PC-3 (cell line): Measurements from ENCODE around the gene NR4A3. TPM values are rescaled to one million over a fixed set of nuclear protein-coding genes. Genes with fewer than 3 reads are reported as not detected.
"Not testable (repeated sequence)": the region's sequence is repeated elsewhere in the genome, so short reads cannot be mapped to it uniquely, and the experiment has no call there.

Experiments used
- ATAC-seq: fragments of 200-7000 bp; cut with Tn5 transposase; 2 replicates; pipeline ENCODE4 v1.9.1; 2020; ENCODE audit warnings: mild to moderate bottlenecking, moderate library complexity
- BruUV-seq: library from RNA; stranded (reverse); fragments of 400-500 nt; replicated peaks from 2 replicates; lab custom pipeline; 2021; lab: Mats Ljungman, UMichigan
- CTCF ChIA-PET: fragments of 300-600 bp; sonication (Branson Sonifier 250); formaldehyde crosslinking; loops from one replicate; lab custom pipeline; 2022; ENCODE audit warnings: antibody characterized with exemption; lab: Charles Lee
- POLR2A ChIA-PET: fragments of 300-600 bp; sonication (Branson Sonifier 250); formaldehyde crosslinking; loops from one replicate; lab custom pipeline; 2022; ENCODE audit warnings: antibody characterized with exemption; ENCODE audit not compliant: unreplicated experiment; lab: Charles Lee
- DNase-seq: peaks from one replicate; pipeline ENCODE4 v3.0.0-alpha.2; 2015
- H2AFZ ChIP-seq: fragments of 300-600 bp; sonication (generic); 2 replicates; pipeline ENCODE4 v1.6.0; 2016; ENCODE audit warnings: antibody characterized with exemption, low read length
- H3F3A ChIP-seq: fragments of 300-600 bp; sonication (generic); one replicate; pipeline ENCODE4 v1.6.0; 2017; ENCODE audit warnings: antibody characterized with exemption, low read length, control low read depth, mild to moderate bottlenecking; ENCODE audit not compliant: unreplicated experiment
- H3K27ac ChIP-seq: fragments of 300-600 bp; sonication (generic); 2 replicates; pipeline ENCODE4 v1.5.1; 2016; ENCODE audit warnings: mild to moderate bottlenecking, low read length
- H3K27me3 ChIP-seq: fragments of 300-600 bp; sonication (generic); 2 replicates; pipeline ENCODE4 v1.6.1; 2016; ENCODE audit warnings: low read length, mixed read lengths
- H3K36me3 ChIP-seq: fragments of 300-600 bp; sonication (generic); 2 replicates; pipeline ENCODE4 v1.6.1; 2016; ENCODE audit warnings: low read depth, mixed run types, low read length, mixed read lengths
- H3K4me1 ChIP-seq: fragments of 300-600 bp; sonication (generic); 2 replicates; pipeline ENCODE4 v1.5.1; 2016; ENCODE audit warnings: low read length; ENCODE audit not compliant: insufficient read depth
- H3K4me2 ChIP-seq: fragments of 300-600 bp; sonication (generic); 2 replicates; pipeline ENCODE4 v1.6.0; 2016; ENCODE audit warnings: low read length
- H3K4me3 ChIP-seq: fragments of 300-600 bp; sonication (generic); 2 replicates; pipeline ENCODE4 v1.5.1; 2016; ENCODE audit warnings: mild to moderate bottlenecking, low read length, mixed read lengths
- H3K79me2 ChIP-seq: fragments of 300-600 bp; sonication (generic); 2 replicates; pipeline ENCODE4 v1.6.1; 2017; ENCODE audit warnings: low read length, mixed read lengths
- H3K9ac ChIP-seq: fragments of 300-600 bp; sonication (generic); 2 replicates; pipeline ENCODE4 v1.6.0; 2016; ENCODE audit warnings: mild to moderate bottlenecking, low read length
- H3K9me2 ChIP-seq: fragments of 300-600 bp; sonication (generic); replicated peaks from 2 replicates; pipeline ENCODE4 v1.6.1; 2016; ENCODE audit warnings: mixed run types, low read length, mixed read lengths
- H3K9me3 ChIP-seq: fragments of 300-600 bp; sonication (generic); 2 replicates; pipeline ENCODE4 v1.6.1; 2016; ENCODE audit warnings: low read length, mixed read lengths
- H4K20me1 ChIP-seq: fragments of 300-600 bp; sonication (generic); 2 replicates; pipeline ENCODE4 v1.6.1; 2016; ENCODE audit warnings: low read length, mixed read lengths
- EZH2 ChIP-seq: fragments of 300-600 bp; sonication (generic); IDR thresholded peaks from one replicate; pipeline ENCODE4 v1.6.1; 2017; ENCODE audit warnings: antibody characterized with exemption, mild to moderate bottlenecking, low read length; ENCODE audit not compliant: unreplicated experiment
- EZH2phosphoT487 ChIP-seq: fragments of 300-600 bp; sonication (generic); IDR thresholded peaks from 2 replicates; pipeline ENCODE4 v1.6.1; 2018; ENCODE audit warnings: mild to moderate bottlenecking, antibody characterized with exemption, low read length, borderline replicate concordance
- intact Hi-C: fragments of 100-400 bp; cut with micrococcal nuclease; formaldehyde crosslinking; loops from 2 replicates; pipeline ENCODE4 v1.9.0; 2023
- total RNA-seq: library from RNA; depleted of rRNA; stranded (reverse); fragments of >200 nt; gene quantifications from 2 replicates; pipeline ENCODE4 v1.2.3, GENCODE V29; 2014
- TF ChIP-seq, protein P1 (sequence below): fragments of 300-600 bp; sonication (generic); conservative IDR thresholded peaks from 2 replicates; pipeline ENCODE4 v1.5.1; 2017; ENCODE audit warnings: antibody characterized with exemption, low read depth, mild to moderate bottlenecking, low read length

The NR4A3 gene
- total RNA-seq, 1 experiment from 2014 or later = 0.77 TPM

DNA sequence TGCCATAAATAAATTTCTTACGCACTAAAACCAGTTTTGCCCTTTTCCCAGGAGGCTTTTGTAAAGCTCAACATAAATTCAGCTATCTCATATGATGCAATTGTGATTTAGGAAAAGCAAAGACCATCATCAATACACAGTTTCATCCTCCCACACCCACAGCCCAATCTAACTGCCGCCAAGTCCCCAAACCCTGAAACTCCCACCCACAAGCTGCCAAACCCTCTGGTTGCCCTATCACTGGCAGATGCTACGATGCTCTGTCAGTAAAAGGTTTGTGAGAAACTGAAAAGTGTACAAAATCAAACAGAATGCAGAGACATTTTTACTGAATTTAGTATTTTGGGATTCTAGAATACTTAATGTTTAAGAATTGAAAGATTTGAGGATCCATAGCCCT lies 42.8 kb upstream of the NR4A3 start:
- Histone ChIP-seq H3K9me3 (no peaks in the 10 kb centered on the region), H3F3A (no peaks in the 10 kb centered on the region), H3K27ac (no peak overlapping the region), H3K4me1 (peaks cover 6% of the 10 kb centered on the region), H3K9me2 (no peaks in the 10 kb centered on the region), H4K20me1 (no peaks in the 10 kb centered on the region), H3K79me2 (no peaks in the 10 kb centered on the region), H3K9ac (no peak overlapping the region), H3K4me3 (no peak overlapping the region), H2AFZ (no peak overlapping the region), H3K36me3 (no peaks in the 10 kb centered on the region), H3K27me3 (no peaks in the 10 kb centered on the region), H3K4me2 (no peak overlapping the region)
- DNase-seq (no peak), ATAC-seq (no peak)
- ChIA-PET POLR2A (no interaction called here), CTCF (no interaction called here)
- intact Hi-C loops = no loop called here
- TF ChIP-seq EZH2phosphoT487 = no peak
- TF ChIP-seq, protein P1, sequence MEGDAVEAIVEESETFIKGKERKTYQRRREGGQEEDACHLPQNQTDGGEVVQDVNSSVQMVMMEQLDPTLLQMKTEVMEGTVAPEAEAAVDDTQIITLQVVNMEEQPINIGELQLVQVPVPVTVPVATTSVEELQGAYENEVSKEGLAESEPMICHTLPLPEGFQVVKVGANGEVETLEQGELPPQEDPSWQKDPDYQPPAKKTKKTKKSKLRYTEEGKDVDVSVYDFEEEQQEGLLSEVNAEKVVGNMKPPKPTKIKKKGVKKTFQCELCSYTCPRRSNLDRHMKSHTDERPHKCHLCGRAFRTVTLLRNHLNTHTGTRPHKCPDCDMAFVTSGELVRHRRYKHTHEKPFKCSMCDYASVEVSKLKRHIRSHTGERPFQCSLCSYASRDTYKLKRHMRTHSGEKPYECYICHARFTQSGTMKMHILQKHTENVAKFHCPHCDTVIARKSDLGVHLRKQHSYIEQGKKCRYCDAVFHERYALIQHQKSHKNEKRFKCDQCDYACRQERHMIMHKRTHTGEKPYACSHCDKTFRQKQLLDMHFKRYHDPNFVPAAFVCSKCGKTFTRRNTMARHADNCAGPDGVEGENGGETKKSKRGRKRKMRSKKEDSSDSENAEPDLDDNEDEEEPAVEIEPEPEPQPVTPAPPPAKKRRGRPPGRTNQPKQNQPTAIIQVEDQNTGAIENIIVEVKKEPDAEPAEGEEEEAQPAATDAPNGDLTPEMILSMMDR = no peak
- TF ChIP-seq EZH2 = no peak
- no TSS peak for BruUV-seq

DNA sequence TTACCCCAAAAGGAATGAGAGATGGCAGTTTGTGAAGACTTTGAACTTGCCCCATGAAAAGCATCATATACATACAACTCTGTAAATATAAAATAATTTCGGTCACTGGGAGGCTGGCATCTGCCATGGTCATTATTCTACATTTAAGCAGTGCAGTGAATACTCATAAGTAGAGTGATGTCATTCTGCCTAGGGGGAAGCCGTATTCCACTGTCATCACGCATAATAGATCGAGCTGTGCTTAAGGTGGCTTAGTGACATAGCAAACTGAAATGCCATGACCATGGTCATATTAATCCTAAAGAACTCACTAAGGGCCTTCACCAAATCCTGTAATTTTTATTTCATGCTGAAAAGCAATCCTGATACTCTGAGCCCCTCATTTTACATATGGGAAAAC lies 42.4 kb upstream of the NR4A3 start:
- Histone ChIP-seq H3K4me2 (no peak overlapping the region), H3K9me2 (no peaks in the 10 kb centered on the region), H3K36me3 (no peaks in the 10 kb centered on the region), H3F3A (no peaks in the 10 kb centered on the region), H3K4me1 (peaks cover 6% of the 10 kb centered on the region), H2AFZ (no peak overlapping the region), H3K27me3 (no peaks in the 10 kb centered on the region), H3K4me3 (no peak overlapping the region), H3K27ac (no peak overlapping the region), H4K20me1 (no peaks in the 10 kb centered on the region), H3K9me3 (no peaks in the 10 kb centered on the region), H3K9ac (no peak overlapping the region), H3K79me2 (no peaks in the 10 kb centered on the region)
- POLR2A ChIA-PET = no interaction called here
- BruUV-seq = no TSS peak
- TF ChIP-seq EZH2 = no peak
- TF ChIP-seq EZH2phosphoT487 = no peak
- TF ChIP-seq, protein P1 = no peak
- intact Hi-C loops = no loop called here
- ATAC-seq (no peak), DNase-seq (no peak)
- CTCF ChIA-PET = no interaction called here

DNA sequence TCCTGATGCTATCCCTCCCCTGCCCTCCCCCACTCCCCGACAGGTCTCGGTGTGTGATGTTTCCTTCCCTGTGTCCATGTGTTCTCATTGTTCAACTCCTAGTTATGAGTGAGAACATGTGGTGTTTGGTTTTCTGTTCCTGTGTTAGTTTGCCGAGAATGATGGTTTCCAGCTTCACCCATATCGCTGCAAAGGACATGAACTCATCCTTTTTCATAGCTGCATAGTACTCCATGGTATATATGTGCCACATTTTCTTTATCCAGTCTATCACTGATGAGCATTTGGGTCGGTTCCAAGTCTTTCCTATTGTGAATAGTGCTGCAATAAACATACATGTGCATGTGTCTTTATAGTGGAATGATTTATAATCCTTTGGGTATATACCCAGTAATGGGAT lies 39.3 kb upstream of the NR4A3 start:
- H3K36me3 ChIP-seq, BruUV-seq, H2AFZ ChIP-seq, DNase-seq, H3K79me2 ChIP-seq, intact Hi-C loops, ATAC-seq, POLR2A ChIA-PET, H4K20me1 ChIP-seq, H3K27me3 ChIP-seq, H3K27ac ChIP-seq, H3K9me3 ChIP-seq, CTCF ChIA-PET, H3K9me2 ChIP-seq, H3K9ac ChIP-seq, H3K4me1 ChIP-seq, H3K4me2 ChIP-seq, H3K4me3 ChIP-seq, H3F3A ChIP-seq: not testable (repeated sequence)
